AG10803 (cell line): ENCODE results near the gene FHIT.

ENCODE experiments used
- DNase-seq: peaks from one replicate; pipeline ENCODE4 v3.0.0; 2010; ENCODE audit warnings: low read depth
- H3K4me3 ChIP-seq: 2 replicates; pipeline ENCODE4 v1.5.1; 2011; ENCODE audit warnings: mild to moderate bottlenecking, low read length, control low read depth
- TF ChIP-seq, protein P1 (sequence below): conservative IDR thresholded peaks from 2 replicates; pipeline ENCODE4 v1.5.1; 2011; ENCODE audit warnings: mild to moderate bottlenecking, low read length, control low read depth, inconsistent platforms

Gene FHIT

DNA sequence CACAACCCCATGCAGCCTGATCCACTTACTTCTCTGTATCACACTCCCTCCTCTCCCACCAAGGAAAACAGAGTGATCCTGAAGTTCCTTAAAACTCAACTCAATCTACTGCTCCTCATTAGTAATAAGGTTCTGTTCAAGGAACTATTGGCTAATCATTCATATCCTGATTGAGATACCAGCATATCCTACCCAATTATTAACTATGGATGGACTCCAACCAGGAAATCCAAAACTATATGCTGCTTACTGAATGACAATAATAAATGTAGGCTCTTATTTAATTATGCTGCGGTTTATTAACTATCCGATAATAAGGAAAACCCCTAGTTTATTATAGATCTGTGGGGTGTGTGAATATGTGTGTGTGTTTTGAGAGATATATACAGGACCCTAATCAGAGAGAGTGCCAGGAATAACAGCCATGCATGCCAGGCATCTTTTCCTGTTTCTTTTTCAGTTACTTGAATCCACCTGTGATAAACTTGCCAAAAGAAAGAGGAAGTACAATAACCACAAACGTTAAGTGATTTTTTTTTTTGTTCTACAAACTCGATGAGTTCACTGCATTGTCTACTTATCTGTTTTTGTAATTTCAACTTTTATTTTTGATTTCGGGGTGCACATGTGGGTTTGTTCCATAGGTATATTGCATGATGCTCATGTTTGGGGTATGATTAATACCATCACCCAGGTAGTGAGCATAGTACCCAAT lies 1169.7 kb downstream of the FHIT start:
- H3K4me3 ChIP-seq: no peak overlapping the region
- TF ChIP-seq, protein P1, sequence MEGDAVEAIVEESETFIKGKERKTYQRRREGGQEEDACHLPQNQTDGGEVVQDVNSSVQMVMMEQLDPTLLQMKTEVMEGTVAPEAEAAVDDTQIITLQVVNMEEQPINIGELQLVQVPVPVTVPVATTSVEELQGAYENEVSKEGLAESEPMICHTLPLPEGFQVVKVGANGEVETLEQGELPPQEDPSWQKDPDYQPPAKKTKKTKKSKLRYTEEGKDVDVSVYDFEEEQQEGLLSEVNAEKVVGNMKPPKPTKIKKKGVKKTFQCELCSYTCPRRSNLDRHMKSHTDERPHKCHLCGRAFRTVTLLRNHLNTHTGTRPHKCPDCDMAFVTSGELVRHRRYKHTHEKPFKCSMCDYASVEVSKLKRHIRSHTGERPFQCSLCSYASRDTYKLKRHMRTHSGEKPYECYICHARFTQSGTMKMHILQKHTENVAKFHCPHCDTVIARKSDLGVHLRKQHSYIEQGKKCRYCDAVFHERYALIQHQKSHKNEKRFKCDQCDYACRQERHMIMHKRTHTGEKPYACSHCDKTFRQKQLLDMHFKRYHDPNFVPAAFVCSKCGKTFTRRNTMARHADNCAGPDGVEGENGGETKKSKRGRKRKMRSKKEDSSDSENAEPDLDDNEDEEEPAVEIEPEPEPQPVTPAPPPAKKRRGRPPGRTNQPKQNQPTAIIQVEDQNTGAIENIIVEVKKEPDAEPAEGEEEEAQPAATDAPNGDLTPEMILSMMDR: no peak
- no peak for DNase-seq

DNA sequence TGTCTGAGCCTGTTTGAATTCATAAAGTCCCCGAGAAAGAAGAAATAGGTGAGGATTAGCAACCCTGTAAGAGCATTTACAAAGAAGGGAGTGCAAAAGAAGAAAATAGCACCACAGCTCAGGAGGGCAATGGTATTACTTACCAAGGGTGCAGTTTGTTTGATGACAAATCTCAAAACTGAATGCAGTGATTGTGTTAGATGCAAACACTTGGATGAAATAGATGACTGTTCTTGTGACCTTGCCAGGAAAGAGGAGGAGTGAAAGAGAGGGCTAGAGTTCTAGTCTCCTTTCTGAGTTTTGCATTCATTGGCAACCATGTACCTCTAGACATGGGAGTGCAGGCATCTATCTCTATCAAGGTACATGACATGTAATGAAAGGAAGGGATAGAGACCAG lies 1170.6 kb downstream of the FHIT start:
- no peak for DNase-seq
- no peak overlapping the region for H3K4me3 ChIP-seq
- TF ChIP-seq, protein P1: no peak

DNA sequence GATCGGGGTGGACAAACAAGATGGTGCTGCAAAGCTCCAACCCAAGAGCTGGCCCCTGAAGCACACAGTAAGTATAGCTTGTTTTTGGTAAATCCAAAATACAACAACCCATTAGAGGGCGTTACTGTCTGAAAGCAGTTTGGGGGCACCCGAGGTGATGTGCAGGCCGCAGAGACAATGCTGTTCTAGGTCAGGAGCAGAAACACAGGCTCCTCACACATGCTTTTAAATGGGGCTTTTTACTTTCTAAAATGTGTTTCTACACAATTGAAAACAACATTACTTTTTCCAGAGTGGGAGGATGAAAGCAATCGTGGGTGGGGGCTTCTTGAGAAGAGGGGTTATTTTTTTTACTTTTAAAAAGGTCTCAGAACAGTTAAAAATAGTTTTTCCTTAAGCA lies 1172.2 kb downstream of the FHIT start:
- TF ChIP-seq, protein P1: no peak
- H3K4me3 ChIP-seq: no peak overlapping the region

DNA sequence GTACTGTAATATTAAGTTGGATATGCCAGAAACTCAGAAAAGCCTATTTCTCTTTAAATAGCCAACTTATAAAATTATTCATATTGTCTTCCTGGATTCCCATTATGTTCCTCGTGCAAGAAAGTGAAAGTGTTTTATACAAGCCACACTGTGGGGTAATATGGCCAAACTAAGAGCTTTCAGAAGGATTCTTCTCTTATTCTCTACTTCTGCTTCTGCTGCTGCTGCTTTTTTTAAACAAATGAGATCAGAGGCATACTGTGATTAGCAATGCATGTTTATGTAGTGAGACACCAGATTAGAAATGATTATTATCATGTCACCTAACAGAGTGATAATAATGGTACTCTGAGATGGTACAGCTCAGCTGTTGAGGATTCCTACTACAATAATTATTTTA lies 1174.9 kb downstream of the FHIT start:
- TF ChIP-seq, protein P1: no peak
- no peak for DNase-seq
- H3K4me3 ChIP-seq: no peak overlapping the region

More for the DNA sequence above, 1172.2 kb downstream of the FHIT start:
- no peak for DNase-seq

DNA sequence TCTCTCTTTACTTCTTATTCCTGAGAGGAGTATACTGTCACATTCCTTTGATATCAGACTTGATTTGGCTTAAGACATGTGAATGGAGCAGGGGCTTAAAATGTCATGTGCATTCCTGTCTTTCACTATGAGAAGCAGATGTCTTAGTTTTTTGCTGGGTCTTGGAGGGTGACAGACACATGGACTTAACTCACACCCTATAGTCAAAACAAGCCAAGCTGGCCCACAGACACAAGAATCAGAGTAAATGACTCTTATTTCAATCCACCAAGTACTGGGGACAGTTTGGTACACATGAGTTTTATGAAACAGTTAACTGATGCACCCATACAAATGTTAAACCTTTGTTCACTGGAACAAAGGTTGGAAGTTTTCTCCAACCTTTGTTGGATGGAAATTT lies 1177.3 kb downstream of the FHIT start:
- no peak for DNase-seq
- TF ChIP-seq, protein P1: no peak

DNA sequence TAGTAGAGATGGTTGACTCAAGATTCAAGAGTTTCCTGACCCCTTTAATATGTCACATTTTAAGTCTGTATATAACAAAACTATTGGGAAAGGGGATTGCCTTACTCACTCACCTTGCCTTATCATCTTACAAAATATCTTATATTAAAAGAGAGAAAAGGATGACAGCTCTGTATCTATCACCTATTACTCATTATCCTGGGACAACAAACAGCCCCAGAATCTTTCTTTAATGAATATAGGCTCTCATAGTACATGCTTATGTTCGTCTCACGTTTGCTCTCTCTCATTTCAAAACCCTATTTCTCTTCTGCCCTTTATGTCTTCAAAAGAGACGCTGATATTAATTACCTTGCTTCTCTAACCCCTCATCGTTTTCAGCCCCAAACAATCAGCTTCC lies 1178.0 kb downstream of the FHIT start:
- no peak for DNase-seq
- H3K4me3 ChIP-seq: no peak overlapping the region
- TF ChIP-seq, protein P1: no peak

More for the DNA sequence above, 1177.3 kb downstream of the FHIT start:
- H3K4me3 ChIP-seq: no peak overlapping the region

DNA sequence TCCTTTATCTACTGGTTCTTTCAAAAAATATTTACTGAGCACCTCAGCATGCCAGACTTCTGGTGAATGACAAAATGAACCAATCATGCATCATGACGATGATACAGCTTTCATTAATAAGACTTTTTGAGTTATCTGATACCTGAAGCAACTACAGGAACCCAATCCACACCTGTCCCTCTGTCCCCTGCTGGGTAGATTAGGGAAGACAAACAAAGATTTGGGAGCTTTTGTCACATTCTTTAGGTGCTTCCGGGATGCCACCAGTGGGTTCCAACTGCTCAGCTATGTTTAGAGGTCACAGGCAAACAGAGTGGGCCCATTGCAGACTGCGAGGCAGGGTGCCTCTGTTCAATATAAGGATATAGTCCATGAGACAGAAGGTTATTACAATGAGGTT lies 1180.9 kb downstream of the FHIT start:
- TF ChIP-seq, protein P1: no peak
- H3K4me3 ChIP-seq: no peak overlapping the region
- DNase-seq: no peak
